HCT116 (cell line): ENCODE measurements around the gene PKN1. TPM values are rescaled to one million over a fixed set of nuclear protein-coding genes. Genes with fewer than 3 reads are reported as not detected.

Experiments
- ATAC-seq: fragments of 200-7000 bp; cut with Tn5 transposase; 2 replicates; pipeline ENCODE4 v1.9.1; 2020; ENCODE audit warnings: mild to moderate bottlenecking, moderate library complexity
- BruUV-seq: library from RNA; stranded (reverse); fragments of 400-500 nt; replicated peaks from 2 replicates; lab custom pipeline; 2021; lab: Mats Ljungman, UMichigan
- CTCF ChIA-PET: fragments of 300-600 bp; sonication (Branson Sonifier 250); formaldehyde crosslinking; loops from one replicate; lab custom pipeline; 2021; ENCODE audit warnings: antibody characterized with exemption; lab: Charles Lee
- POLR2A ChIA-PET: fragments of 300-600, 350-600 bp; sonication (Branson Sonifier 250); formaldehyde crosslinking; loops from one replicate; lab custom pipeline; 2021; ENCODE audit warnings: antibody characterized with exemption; lab: Charles Lee
- RAD21 ChIA-PET, 2 experiments: fragments of 300-600 bp; sonication (Branson Sonifier 250); formaldehyde crosslinking; loops; one replicate each; lab custom pipeline; 2023; ENCODE audit warnings: low total read pairs in 2 of 2; ENCODE audit not compliant: uncharacterized antibody in 2 of 2, unreplicated experiment in 2 of 2, low non-redundant PET in 1 of 2; lab: Charles Lee
- DNase-seq: peaks from one replicate; pipeline ENCODE4 v3.0.0-alpha.2; 2010; ENCODE audit warnings: low read depth, low spot score
- H2AFZ ChIP-seq: fragments of 200-600 bp; shearing (Covaris generic), sonication (generic); 2 replicates; pipeline ENCODE4 v1.6.1; 2017; ENCODE audit warnings: low read depth, mixed run types, mixed read lengths, antibody characterized with exemption, low read length; ENCODE audit not compliant: poor library complexity, severe bottlenecking
- H3K27ac ChIP-seq: 2 replicates; pipeline ENCODE4 v1.5.1; 2012; ENCODE audit warnings: low read depth, low read length
- H3K27me3 ChIP-seq: fragments of 200-600 bp; sonication (generic); 2 replicates; pipeline ENCODE4 v1.6.1; 2016; ENCODE audit warnings: mixed run types, low read length, mixed read lengths; ENCODE audit not compliant: insufficient read depth
- H3K36me3 ChIP-seq, 2 experiments: fragments of 200-500 bp in 1 of 2; fragments of 200-600 bp in 1 of 2; sonication (Bioruptor generic) in 1 of 2; sonication (generic) in 1 of 2; 2 replicates each; pipeline versions ENCODE4 v1.5.1 to v1.6.1; 2014 to 2016; ENCODE audit warnings: low read length in 2 of 2, inconsistent platforms in 1 of 2, mixed read lengths in 1 of 2, mixed run types in 1 of 2; ENCODE audit not compliant: insufficient read depth in 2 of 2, control insufficient read depth in 1 of 2
- H3K4me1 ChIP-seq, 2 experiments: fragments of 200-600 bp in 1 of 2; sonication (generic) in 1 of 2; 2 replicates each; pipeline versions ENCODE4 v1.5.1 to v1.6.1; 2012 to 2017; ENCODE audit warnings: low read length in 2 of 2, inconsistent platforms in 1 of 2, mild to moderate bottlenecking in 1 of 2, mixed read lengths in 1 of 2, mixed run types in 1 of 2, moderate library complexity in 1 of 2; ENCODE audit not compliant: insufficient read depth in 2 of 2, control insufficient read depth in 1 of 2
- H3K4me2 ChIP-seq: fragments of 200-600 bp; sonication (generic); 2 replicates; pipeline ENCODE4 v1.6.1; 2017; ENCODE audit warnings: mixed run types, low read length, mixed read lengths
- H3K4me3 ChIP-seq, 2 experiments: fragments of 200-600 bp in 1 of 2; sonication (generic) in 1 of 2; replicated peaks in 1 of 2; 2 replicates each; pipeline ENCODE4 v1.5.1; 2011 to 2016; ENCODE audit warnings: low read length in 2 of 2, control low read depth in 1 of 2, low read depth in 1 of 2, mild to moderate bottlenecking in 1 of 2, mixed read lengths in 1 of 2, mixed run types in 1 of 2
- H3K79me2 ChIP-seq: fragments of 200-600 bp; sonication (generic); 2 replicates; pipeline ENCODE4 v1.6.1; 2017; ENCODE audit warnings: mild to moderate bottlenecking, mixed run types, low read length, moderate library complexity, mixed read lengths; ENCODE audit not compliant: insufficient read depth
- H3K9ac ChIP-seq: fragments of 200-600 bp; sonication (generic); 2 replicates; pipeline ENCODE4 v1.6.1; 2016; ENCODE audit warnings: low read length, mixed read lengths
- H3K9me2 ChIP-seq: fragments of 200-600 bp; sonication (generic), shearing (Covaris generic); 2 replicates; pipeline ENCODE4 v1.6.1; 2017; ENCODE audit warnings: mixed run types, mild to moderate bottlenecking, moderate library complexity; ENCODE audit not compliant: insufficient read depth
- H3K9me3 ChIP-seq, 2 experiments: fragments of 200-500 bp in 1 of 2; fragments of 200-600 bp in 1 of 2; sonication (Bioruptor generic) in 1 of 2; sonication (generic) in 1 of 2; 2 replicates each; pipeline ENCODE4 v1.6.1; 2014 to 2017; ENCODE audit warnings: low read length in 2 of 2, mixed read lengths in 2 of 2, inconsistent platforms in 1 of 2, low read depth in 1 of 2, mild to moderate bottlenecking in 1 of 2, mixed run types in 1 of 2, moderate library complexity in 1 of 2; ENCODE audit not compliant: control insufficient read depth in 1 of 2, insufficient read depth in 1 of 2
- H4K20me1 ChIP-seq: fragments of 200-600 bp; sonication (generic), shearing (Covaris generic); 2 replicates; pipeline ENCODE4 v1.6.1; 2017; ENCODE audit warnings: mixed run types, mild to moderate bottlenecking, moderate library complexity; ENCODE audit not compliant: insufficient read depth
- CBX3 ChIP-seq: IDR thresholded peaks from 2 replicates; pipeline ENCODE4 v1.6.1; 2012; ENCODE audit warnings: low read depth
- ELF1 ChIP-seq: IDR thresholded peaks from 2 replicates; pipeline ENCODE4 v1.6.1; 2012; ENCODE audit warnings: low read depth, borderline replicate concordance
- EZH2 ChIP-seq: fragments of 200-600 bp; sonication (generic); IDR thresholded peaks from 2 replicates; pipeline ENCODE4 v1.6.1; 2017; ENCODE audit warnings: antibody characterized with exemption, mixed run types
- EZH2phosphoT487 ChIP-seq: fragments of 200-600 bp; IDR thresholded peaks from 2 replicates; pipeline ENCODE4 v1.6.1; 2018; ENCODE audit warnings: antibody characterized with exemption, borderline replicate concordance
- FOSL1 ChIP-seq: IDR thresholded peaks from 2 replicates; pipeline ENCODE4 v1.6.1; 2012; ENCODE audit warnings: low read depth
- JUND ChIP-seq: IDR thresholded peaks from 2 replicates; pipeline ENCODE4 v1.6.1; 2012
- POLR2A ChIP-seq: IDR thresholded peaks from 2 replicates; pipeline ENCODE4 v1.7.0; 2011; ENCODE audit warnings: borderline replicate concordance; ENCODE audit not compliant: insufficient read depth, insufficient read length; ENCODE audit errors: extremely low read depth
- POLR2AphosphoS5 ChIP-seq: IDR thresholded peaks from 2 replicates; pipeline ENCODE4 v1.6.1; 2011; ENCODE audit warnings: mild to moderate bottlenecking, low read depth, low read length, moderate library complexity
- SP1 ChIP-seq: IDR thresholded peaks from 2 replicates; pipeline ENCODE4 v1.6.1; 2012; ENCODE audit warnings: low read depth
- SRF ChIP-seq: IDR thresholded peaks from 2 replicates; pipeline ENCODE4 v1.6.1; 2012; ENCODE audit warnings: low read depth
- YY1 ChIP-seq: IDR thresholded peaks from 2 replicates; pipeline ENCODE4 v1.6.1; 2011; ENCODE audit warnings: low read length, low read depth, moderate library complexity, mild to moderate bottlenecking; ENCODE audit not compliant: insufficient replicate concordance; ENCODE audit errors: extremely low read depth
- ZFX ChIP-seq: fragments of 450-650 bp; IDR thresholded peaks from 2 replicates; pipeline ENCODE4 v1.6.1; 2017
- intact Hi-C: fragments of 100-400 bp; cut with micrococcal nuclease; formaldehyde crosslinking; loops from 2 replicates; pipeline ENCODE4 v1.10.0; 2022
- total RNA-seq: library from RNA; stranded (reverse); gene quantifications from one replicate; pipeline ENCODE4 v1.2.1, GENCODE V29; 2021; ENCODE audit not compliant: unreplicated experiment
- TF ChIP-seq, protein P1 (sequence below), 3 experiments: fragments of 200-600 bp in 1 of 3; sonication (generic) in 1 of 3; IDR thresholded peaks in 2 of 3; conservative IDR thresholded peaks in 1 of 3; 2 replicates each; pipeline ENCODE4 v1.5.1; 2012 to 2017; ENCODE audit warnings: low read depth in 2 of 3, low read length in 2 of 3, antibody characterized with exemption in 1 of 3, borderline replicate concordance in 1 of 3, control low read depth in 1 of 3, mild to moderate bottlenecking in 1 of 3, mixed read lengths in 1 of 3, mixed run types in 1 of 3, moderate library complexity in 1 of 3; ENCODE audit not compliant: insufficient read depth in 1 of 3
- TF ChIP-seq, protein P2 (sequence below): IDR thresholded peaks from 2 replicates; pipeline ENCODE4 v1.6.1; 2012

The PKN1 gene
- total RNA-seq, 1 experiment from 2014 or later: 248 TPM

DNA sequence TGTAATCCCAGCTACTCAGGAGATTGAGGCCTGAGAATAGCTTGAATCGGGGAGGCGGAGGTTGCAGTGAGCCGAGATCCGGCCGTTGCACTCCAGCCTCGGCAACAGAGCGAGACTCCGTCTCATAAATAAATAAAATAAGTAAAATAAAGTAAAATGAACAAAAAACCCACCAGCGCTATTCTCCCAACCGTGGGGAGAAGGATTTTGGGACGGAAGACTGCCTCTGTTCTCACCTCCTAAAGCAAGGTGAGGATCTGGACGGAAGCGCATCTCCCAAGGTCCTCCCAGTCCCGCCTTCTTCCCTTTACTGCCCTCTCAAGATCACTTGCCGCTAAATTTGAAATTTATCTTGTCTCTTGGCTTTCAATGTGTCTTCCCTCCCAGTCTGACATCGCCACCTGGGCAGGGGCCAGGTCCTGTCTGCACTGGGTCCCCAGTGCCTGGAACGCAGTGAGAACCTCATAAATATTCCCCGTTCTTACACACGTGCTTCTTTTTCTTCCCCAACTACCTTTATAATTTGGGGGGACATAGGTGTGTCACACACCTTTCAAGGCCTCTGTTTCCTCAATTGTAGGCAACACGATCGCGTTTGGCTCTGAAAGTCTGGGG, 86.2 kb downstream of the PKN1 start:
- intact Hi-C loops: no loop called here
- Histone ChIP-seq H3K4me3 (peak overlapping the region; percentile 51 to 60), H3K27ac (peak overlapping the region; percentile 97), H3K4me2 (peak overlapping the region; percentile 87), H3K9me2 (no peaks in the 10 kb centered on the region), H3K9me3 (no peaks in the 10 kb centered on the region), H4K20me1 (peaks cover 33% of the 10 kb centered on the region; the same call in 1 of the 2 replicates), H2AFZ (no peak overlapping the region), H3K27me3 (no peaks in the 10 kb centered on the region), H3K4me1 (peaks cover 48 to 74% of the 10 kb centered on the region in 2 experiments), H3K9ac (peak overlapping the region; percentile 66), H3K79me2 (peaks cover 38% of the 10 kb centered on the region), H3K36me3 (peaks cover 4 to 29% of the 10 kb centered on the region in 2 experiments; a peak in 3 of 4 replicates)
- ATAC-seq (no peak), DNase-seq (no peak)
- ChIA-PET POLR2A (interaction anchor here (0.6 to 4.7 kb wide), 9 partner anchors 8 to 382 kb away, joined by 3 to 112 read pairs (median 4); partner anchors contain the start of genes ASF1B and TECR), RAD21 (interaction anchor here in 1 of 2 experiments (0.5 kb wide), 1 partner anchor 53 kb away, joined by 5 read pairs; the partner anchor contains the start of gene NDUFB7), CTCF (interaction anchor here (1.2 kb wide), 1 partner anchor 14 kb away, joined by 3 read pairs; no protein-coding TSS in a partner anchor)
- BruUV-seq: no TSS peak
- TF ChIP-seq FOSL1 (no peak), SP1 (no peak), ZFX (no peak), SRF (no peak), JUND (no peak), CBX3 (no peak), POLR2AphosphoS5 (no peak), ELF1 (no peak), POLR2A (no peak), EZH2phosphoT487 (no peak), YY1 (no peak), EZH2 (no peak)
- TF ChIP-seq, protein P1, sequence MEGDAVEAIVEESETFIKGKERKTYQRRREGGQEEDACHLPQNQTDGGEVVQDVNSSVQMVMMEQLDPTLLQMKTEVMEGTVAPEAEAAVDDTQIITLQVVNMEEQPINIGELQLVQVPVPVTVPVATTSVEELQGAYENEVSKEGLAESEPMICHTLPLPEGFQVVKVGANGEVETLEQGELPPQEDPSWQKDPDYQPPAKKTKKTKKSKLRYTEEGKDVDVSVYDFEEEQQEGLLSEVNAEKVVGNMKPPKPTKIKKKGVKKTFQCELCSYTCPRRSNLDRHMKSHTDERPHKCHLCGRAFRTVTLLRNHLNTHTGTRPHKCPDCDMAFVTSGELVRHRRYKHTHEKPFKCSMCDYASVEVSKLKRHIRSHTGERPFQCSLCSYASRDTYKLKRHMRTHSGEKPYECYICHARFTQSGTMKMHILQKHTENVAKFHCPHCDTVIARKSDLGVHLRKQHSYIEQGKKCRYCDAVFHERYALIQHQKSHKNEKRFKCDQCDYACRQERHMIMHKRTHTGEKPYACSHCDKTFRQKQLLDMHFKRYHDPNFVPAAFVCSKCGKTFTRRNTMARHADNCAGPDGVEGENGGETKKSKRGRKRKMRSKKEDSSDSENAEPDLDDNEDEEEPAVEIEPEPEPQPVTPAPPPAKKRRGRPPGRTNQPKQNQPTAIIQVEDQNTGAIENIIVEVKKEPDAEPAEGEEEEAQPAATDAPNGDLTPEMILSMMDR (IDR thresholded peaks at IDR 0.05 in 2 of 3, conservative IDR thresholded peaks at IDR 0.05 in 1 of 3; ENCODE audit: borderline replicate concordance in 1 of 3, insufficient read depth in 1 of 3, low read depth in 2 of 3, low read length in 2 of 3): no peak
- TF ChIP-seq, protein P2, sequence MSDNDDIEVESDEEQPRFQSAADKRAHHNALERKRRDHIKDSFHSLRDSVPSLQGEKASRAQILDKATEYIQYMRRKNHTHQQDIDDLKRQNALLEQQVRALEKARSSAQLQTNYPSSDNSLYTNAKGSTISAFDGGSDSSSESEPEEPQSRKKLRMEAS: no peak
